ENCODE data around the gene PKNOX2. TPM values are rescaled to one million over a fixed set of nuclear protein-coding genes. Genes with fewer than 3 reads are reported as not detected.

PKNOX2 gene
- total and polyA plus RNA-seq, 2 of the 8 experiments (the other 6 are each of a cell fraction or from before 2014, with no cell fraction given) = 2.0 TPM

- Histone ChIP-seq H3K79me1 (ENCODE audit: low read depth, low read length) (no peaks in the 10 kb centered on the region), H2AFZ (ENCODE audit: low read length) (no peak overlapping the region), H3K14ac (ENCODE audit: insufficient read length) (no peak overlapping the region), H3K79me2 (ENCODE audit: control insufficient read depth in 1 of 2, insufficient read depth in 2 of 2, low read length in 2 of 2) (no peaks in the 10 kb centered on the region), H3K18ac (ENCODE audit: extremely low read depth, low read length) (0 out of 2 replicates have a peak overlapping the region, but pooled peaks have one; percentile 48), H3K4me2 (ENCODE audit: insufficient read depth in 1 of 2, low read depth in 2 of 2, low read length in 2 of 2) (no peak overlapping the region), H4K20me1 (replicated peaks in 1 of 2; ENCODE audit: control insufficient read depth in 1 of 2, insufficient read depth in 2 of 2, low read length in 2 of 2) (no peaks in the 10 kb centered on the region), H3K23me2 (ENCODE audit: low read depth, low read length) (no peaks in the 10 kb centered on the region), H4K5ac (ENCODE audit: insufficient read length, low read depth, low read length) (no peak overlapping the region), H2BK5ac (ENCODE audit: low read depth, low read length) (no peak overlapping the region), H4K8ac (ENCODE audit: extremely low read depth, insufficient read depth, low read length) (peak overlapping the region; percentile 3; the same call in 1 of the 2 replicates), H2BK20ac (ENCODE audit: low read length) (no peak overlapping the region), H3K56ac (replicated peaks; ENCODE audit: insufficient read length, low read depth, low read length) (no peak overlapping the region), H3K9me3 (ENCODE audit: insufficient read depth in 2 of 2, low read depth in 1 of 2, low read length in 1 of 2) (no peaks in the 10 kb centered on the region), H3K9ac (replicated peaks in 1 of 4; ENCODE audit: extremely low read depth in 1 of 4, low read depth in 3 of 4, low read length in 3 of 4) (no peak overlapping the region), H3K4me1 (replicated peaks in 1 of 4; ENCODE audit: control insufficient read depth in 3 of 4, insufficient read depth in 4 of 4, low read length in 3 of 4) (peaks cover 0 to 9% (median 4%) of the 10 kb centered on the region in 4 experiments; a peak in 3 of 7 replicates), H3K23ac (ENCODE audit: insufficient read length) (no peak overlapping the region), H3K27me3 (replicated peaks in 1 of 4; ENCODE audit: control insufficient read depth in 3 of 4, extremely low read depth in 1 of 4, insufficient read depth in 3 of 4, low read length in 3 of 4) (peaks cover 0 to 2% (median 0%) of the 10 kb centered on the region in 4 experiments; a peak in 2 of 7 replicates), H2AK5ac (ENCODE audit: low read depth, low read length) (no peak overlapping the region), H3K36me3 (ENCODE audit: control insufficient read depth in 2 of 4, insufficient read depth in 4 of 4, low read length in 3 of 4) (no peaks in the 10 kb centered on the region), H3K4me3 (ENCODE audit: extremely low read depth in 1 of 4, insufficient read depth in 2 of 4, low read depth in 3 of 4, low read length in 4 of 4) (no peak overlapping the region), H2BK120ac (replicated peaks; ENCODE audit: low read depth, low read length) (no peak overlapping the region), H4K91ac (replicated peaks; ENCODE audit: insufficient read length, low read length) (no peak overlapping the region), H3K4ac (replicated peaks; ENCODE audit: insufficient read length, low read depth, low read length) (no peak overlapping the region), H3K27ac (ENCODE audit: low read depth, low read length) (no peak overlapping the region), H2BK15ac (ENCODE audit: low read length) (peak overlapping the region; percentile 19; the same call in 1 of the 2 replicates), H2BK12ac (ENCODE audit: low read depth, low read length) (no peak overlapping the region)
- no peak for TF ChIP-seq KDM4A (IDR thresholded peaks at IDR 0.05; ENCODE audit: low read depth, low read length, severe bottlenecking)
- no peak for TF ChIP-seq SIRT6 (IDR thresholded peaks at IDR 0.05; ENCODE audit: low read length)
- TF ChIP-seq POU5F1 (IDR thresholded peaks at IDR 0.05; ENCODE audit: low read depth, low read length) = no peak
- no peak for TF ChIP-seq RBBP5 (IDR thresholded peaks at IDR 0.05; ENCODE audit: borderline replicate concordance, low read depth, low read length)
- TF ChIP-seq E2F6 (IDR thresholded peaks at IDR 0.05) = no peak
- TF ChIP-seq GTF2F1 (IDR thresholded peaks at IDR 0.05; ENCODE audit: borderline replicate concordance, low read depth, low read length) = no peak
- no peak for TF ChIP-seq SRF (IDR thresholded peaks at IDR 0.05; ENCODE audit: low read depth, low read length)
- POLR2A ChIA-PET (ENCODE audit: partially characterized antibody) = interaction anchor here (1.4 kb wide), 1 partner anchor 10 kb away, joined by 4 read pairs; no protein-coding TSS in a partner anchor
- WGBS, 2 experiments (ENCODE audit: extremely low coverage in 1 of 2, insufficient coverage in 1 of 2, insufficient read length in 1 of 2, insufficient replicate concordance in 2 of 2, low coverage in 1 of 2, low lambda C conversion rate in 2 of 2, missing lambda C conversion rate in 1 of 2) = 85% methylated on average over 11 of the region's 11 CpGs; no CpG with 5 or more reads in 1 of the 2 experiments
- CTCF ChIA-PET (ENCODE audit: partially characterized antibody) = interaction anchor here (0.7 to 11.3 kb wide), 12 partner anchors 10 to 196 kb away, joined by 3 to 81 read pairs (median 4); no protein-coding TSS in a partner anchor
- DNase-seq (ENCODE audit: low read depth in 1 of 2, low spot score in 2 of 2) (no peak), FAIRE-seq (no peak)
Observed at GRCh38 chr11:125287491-125288210, 123.1 kb downstream of the PKNOX2 start.

Data from H1 (cell line).